GM12891 (cell line): ENCODE results near the gene KRTAP20-2.

Experiments used
- POLR2A ChIP-seq: IDR thresholded peaks from 2 replicates; pipeline ENCODE4 v1.6.1; 2011; ENCODE audit warnings: low read depth, low read length, control low read depth
- POLR2AphosphoS5 ChIP-seq: IDR thresholded peaks from 2 replicates; pipeline ENCODE4 v1.6.1; 2011; ENCODE audit warnings: low read depth, low read length, control low read depth
- SPI1 ChIP-seq: IDR thresholded peaks from 2 replicates; pipeline ENCODE4 v1.6.1; 2011; ENCODE audit warnings: low read depth, low read length, control low read depth

GRCh38 chr21:30672985-30673650 is 38.1 kb downstream of the KRTAP20-2 start:
- TF ChIP-seq POLR2A, result no peak
- TF ChIP-seq POLR2AphosphoS5, result no peak
- TF ChIP-seq SPI1, result no peak
